ENCODE data around the gene ATP11C.
"Not testable (repeated sequence)": the region's sequence is repeated elsewhere in the genome, so short reads cannot be mapped to it uniquely, and the experiment has no call there.

Gene ATP11C

GRCh38 chrX:139850968-139851367 is 81.9 kb downstream of the ATP11C start:
- DNase-seq = no peak

DNA sequence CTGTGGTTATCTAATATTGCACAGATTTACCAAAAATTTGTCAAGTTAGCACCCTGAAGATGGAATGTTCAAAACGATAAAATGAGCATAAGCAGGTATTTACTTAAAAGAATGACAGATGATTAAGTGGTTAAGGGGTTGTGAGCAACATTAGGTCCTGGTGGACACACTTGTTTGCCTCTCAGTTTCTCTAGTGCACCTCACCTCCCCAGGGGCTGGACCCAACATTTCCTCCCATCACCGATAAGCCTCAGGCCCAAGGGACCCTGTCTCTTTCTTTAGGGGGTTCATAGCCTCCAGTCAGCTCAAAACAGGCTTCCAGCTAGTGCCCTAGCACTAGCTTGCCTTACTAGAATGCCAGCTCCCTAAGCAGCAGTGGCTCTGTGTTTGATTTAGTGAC is 88.0 kb downstream of the ATP11C start:
- no peak for DNase-seq

GRCh38 chrX:139844163-139844562 is 88.7 kb downstream of the ATP11C start:
- DNase-seq = no peak

DNA sequence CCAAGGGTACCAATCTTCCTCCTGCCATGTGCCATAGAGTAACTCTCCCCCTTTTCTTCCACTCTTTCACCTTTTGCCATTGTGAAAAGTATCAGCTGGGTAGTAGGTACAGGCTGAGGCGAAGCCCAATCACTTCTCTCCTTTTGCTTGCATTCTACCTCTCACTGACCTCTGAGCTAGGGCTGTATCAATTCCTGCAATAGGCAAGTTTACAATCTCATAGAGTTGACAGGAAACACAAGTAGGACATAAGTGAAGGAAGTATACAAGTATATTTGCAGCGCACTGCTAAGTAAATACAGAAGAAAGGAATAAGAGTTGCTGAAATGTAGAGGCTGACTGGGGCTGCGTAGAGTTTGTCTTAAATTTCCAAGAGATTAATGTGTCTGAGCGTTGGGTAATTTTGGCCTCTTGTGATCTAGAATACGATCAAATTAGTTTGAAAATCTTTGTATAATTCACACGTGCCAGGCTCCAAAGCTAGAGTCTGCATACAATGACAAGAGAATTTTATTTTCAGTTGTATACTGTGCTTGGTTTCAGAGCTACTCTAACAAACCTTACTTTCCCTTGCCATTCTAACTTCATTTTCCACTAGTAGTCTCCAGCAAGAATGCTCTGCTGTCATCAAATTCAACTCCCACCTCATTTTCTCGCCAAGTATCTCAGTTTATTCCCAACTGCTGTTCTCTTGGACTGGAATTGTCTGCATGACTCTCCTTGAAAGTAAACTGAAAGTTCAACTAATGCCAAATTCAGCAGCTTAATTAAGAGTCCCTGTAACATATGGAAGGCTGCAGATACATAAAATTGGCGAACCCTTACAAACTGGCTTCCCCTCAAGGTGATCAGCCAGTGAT is 90.3 kb downstream of the ATP11C start:
- no peak for DNase-seq

- DNase-seq = not testable (repeated sequence)
Observed at GRCh38 chrX:139836335-139836734, 96.5 kb downstream of the ATP11C start.

- DNase-seq = no peak
Observed at GRCh38 chrX:139834879-139835278, 98.0 kb downstream of the ATP11C start.

- DNase-seq = no peak
Observed at GRCh38 chrX:139832718-139833309, 100.0 kb downstream of the ATP11C start.

- DNase-seq = no peak
Observed at GRCh38 chrX:139831675-139832456, 101.0 kb downstream of the ATP11C start.

DNA sequence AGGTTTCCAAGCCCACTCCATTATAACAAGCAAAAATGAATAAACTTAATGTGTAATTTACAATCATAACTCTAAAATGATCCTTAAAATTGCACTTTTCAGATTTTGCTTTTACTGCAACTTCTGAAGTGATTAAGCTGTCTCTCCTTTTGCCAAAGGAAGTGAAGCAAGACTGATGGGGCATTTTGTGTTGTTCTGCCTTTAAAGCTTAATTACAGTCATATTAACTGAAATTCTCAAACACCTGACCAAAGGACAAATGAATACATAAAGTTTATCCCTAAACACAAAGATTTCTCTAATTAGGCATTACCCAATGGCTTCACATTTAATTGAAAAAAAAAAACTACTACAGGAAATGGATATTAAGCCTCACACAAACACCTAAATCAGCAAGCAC is 101.8 kb downstream of the ATP11C start:
- DNase-seq = no peak

GRCh38 chrX:139828830-139829229 is 104.0 kb downstream of the ATP11C start:
- DNase-seq = no peak

- no peak for DNase-seq
Observed at GRCh38 chrX:139828033-139828432, 104.8 kb downstream of the ATP11C start.

- no peak for DNase-seq
Observed at GRCh38 chrX:139826065-139827044, 106.5 kb downstream of the ATP11C start.

DNA sequence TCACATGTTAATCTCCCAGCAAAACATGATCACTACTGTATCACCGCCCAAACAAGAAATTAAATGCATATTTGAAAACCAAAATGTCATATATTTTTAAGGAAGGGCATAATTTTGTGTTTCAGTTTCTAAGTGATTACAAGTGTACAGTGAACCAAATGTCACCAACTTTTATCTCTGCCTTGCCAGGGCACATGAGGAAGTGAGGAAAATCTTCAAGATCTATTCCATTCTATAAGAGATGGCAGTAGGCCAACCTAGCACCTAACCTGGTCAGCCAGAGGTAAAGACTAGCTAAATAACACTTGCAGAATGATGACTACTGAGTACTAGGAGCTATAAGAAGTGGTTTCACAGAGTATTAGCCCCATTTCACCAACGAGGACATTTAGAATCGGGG is 107.2 kb downstream of the ATP11C start:
- DNase-seq = no peak

DNA sequence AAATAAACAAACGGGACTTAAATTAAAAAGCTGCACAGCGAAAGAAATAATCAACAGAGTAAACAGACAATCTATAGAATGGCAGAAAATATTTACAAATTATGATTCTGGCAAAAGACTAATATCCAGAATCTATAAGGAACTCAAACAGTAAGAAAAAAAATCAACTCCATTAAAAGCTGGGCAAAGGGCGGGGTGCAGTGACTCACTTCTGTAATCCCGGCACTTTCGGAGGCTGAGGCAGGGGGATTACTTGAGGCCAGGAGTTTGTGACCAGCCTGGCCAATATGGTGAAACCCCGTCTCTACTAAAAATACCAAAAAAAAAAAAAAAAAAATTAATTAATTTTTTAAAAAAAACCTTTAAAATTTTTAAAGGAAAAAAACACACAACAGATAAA is 109.0 kb downstream of the ATP11C start:
- DNase-seq = no peak

GRCh38 chrX:139820358-139820984 is 112.4 kb downstream of the ATP11C start:
- DNase-seq = no peak

DNA sequence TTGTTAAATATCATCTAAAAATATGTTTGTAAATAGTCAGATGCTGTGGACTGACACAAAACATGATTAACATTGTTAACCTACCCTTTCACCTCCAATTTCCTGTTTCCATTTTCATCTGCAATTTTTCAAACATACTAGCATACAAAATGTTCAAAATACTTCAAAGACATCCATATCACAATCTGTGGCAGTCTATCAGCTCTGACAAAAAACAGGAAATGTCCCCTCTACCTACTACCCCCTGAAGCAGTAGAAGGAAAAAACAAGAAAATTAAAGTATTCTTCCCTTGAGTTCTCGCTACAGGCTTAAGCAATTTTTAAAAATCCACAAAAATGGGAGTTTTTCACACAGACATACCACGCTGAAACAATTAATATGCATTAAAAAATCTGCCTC is 116.6 kb downstream of the ATP11C start:
- no peak for DNase-seq

DNA sequence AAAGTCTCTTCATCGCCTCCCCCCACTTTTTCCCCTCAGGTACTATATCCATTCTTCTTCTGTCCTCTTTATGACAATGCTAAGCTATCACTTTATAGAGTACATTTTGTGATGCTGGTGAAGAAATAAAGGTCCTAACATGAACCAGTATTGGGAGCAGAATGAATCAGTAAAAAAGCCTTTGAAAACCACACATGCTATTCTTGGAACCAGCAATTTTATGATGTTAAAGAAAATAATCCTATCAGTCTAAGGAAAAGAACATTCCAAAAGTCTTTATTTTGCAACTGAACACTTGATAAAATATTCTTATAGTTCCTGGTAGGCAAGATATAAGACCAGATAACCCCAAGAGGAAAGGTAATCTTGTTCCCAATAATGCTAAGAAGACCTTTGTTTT is 117.1 kb downstream of the ATP11C start:
- no peak for DNase-seq

DNA sequence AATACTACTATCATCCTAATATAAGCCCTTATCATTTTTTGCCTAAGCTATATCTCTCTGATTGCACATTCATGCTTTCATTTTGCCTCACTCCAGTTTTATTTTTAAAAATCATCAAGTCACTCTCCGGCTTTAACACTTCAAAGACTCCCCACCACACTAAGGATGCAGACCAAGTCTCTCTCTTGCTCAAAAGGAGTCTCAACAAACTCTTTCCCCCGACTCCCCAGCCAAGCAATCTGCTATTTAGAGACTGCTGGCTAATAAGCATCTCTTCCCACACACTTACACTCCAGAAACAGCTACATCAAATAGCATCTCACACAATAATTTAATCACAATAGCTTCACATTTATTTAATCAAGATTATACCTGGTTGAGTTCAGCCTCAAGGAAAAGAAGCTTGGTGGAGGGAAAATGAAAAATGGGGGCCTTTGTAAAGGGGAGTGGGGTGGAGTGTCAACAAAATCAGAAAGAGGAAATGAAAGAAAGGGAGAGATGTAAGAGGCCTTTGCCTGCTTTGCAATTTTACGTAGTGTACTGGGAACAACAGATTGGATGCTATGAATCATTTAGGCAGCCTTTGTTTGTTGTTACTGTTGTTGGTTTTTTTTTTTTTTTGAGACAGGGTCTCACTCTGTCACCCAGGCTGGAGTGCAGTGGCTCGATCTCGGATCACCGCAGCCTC is 120.8 kb downstream of the ATP11C start:
- no peak for DNase-seq

DNA sequence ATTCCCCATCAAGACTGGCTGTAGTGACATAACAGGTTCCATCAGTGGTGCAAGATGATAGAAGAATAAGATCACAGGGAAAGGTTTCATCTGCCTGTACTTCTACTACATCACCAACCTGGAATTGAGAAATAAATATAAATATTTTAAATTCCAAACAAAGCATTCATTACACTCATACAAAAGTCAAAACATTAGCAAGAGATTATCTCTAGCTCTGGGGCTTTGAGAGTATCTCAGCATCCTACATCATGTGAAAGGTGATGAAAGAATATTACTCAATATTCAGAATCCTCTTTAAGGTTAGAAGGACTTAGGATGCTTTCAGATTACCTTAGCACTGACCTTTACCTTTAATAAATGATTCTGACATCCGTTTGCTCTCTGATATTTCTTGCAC is 128.4 kb downstream of the ATP11C start:
- DNase-seq = no peak

DNA sequence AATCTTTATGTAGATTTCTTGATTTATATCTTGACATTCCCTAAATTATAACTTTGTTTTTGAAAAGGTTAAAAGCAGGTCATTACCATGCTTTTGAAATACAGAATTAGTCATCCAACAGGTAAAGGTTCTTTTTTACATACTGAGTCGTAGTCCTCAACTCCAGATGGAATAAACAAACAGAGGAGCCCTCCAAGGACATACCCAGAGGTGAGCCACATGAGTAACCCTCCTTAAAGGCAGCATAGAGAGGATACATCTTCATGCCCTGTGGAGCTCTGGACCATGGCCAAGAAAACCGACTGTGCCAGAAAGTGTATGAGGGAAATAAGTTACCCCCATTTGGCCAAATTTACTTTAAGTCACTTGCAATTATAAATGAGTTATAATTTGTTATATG is 129.6 kb downstream of the ATP11C start:
- DNase-seq = no peak

DNA sequence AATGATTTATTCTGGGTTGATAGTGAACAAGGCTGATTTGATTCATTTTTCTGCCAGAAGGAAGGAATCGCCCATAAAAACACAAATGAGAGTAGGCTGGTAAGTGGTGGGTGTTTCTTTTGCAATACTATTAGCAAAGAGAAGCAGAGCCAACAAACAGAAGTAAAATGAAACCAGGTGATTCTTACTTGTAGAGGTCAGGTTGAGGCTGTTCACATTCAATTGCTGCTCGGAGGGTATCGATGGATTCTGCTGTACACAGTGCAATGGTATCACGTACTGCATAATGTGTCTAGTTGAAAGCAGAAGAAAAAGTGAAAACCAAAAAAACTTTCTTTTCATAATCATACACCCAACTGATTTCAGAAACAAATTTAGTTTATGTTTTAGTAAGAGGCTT is 130.8 kb downstream of the ATP11C start:
- DNase-seq = no peak
